CD4-positive, alpha-beta T cell (primary cell): Measurements from ENCODE around the gene SEMA7A. TPM values are rescaled to one million over a fixed set of nuclear protein-coding genes. Genes with fewer than 3 reads are reported as not detected.

Experiments used
- ATAC-seq: fragments of 200-7000 bp; cut with Tn5 transposase; one replicate; pipeline ENCODE4 v1.10.0; 2022; ENCODE audit warnings: mild to moderate bottlenecking; ENCODE audit not compliant: poor library complexity
- CTCF ChIA-PET: fragments of 350-600 bp; sonication (Branson Sonifier 250); formaldehyde crosslinking; loops from one replicate; lab custom pipeline; 2021; ENCODE audit warnings: antibody characterized with exemption, inconsistent platforms; lab: Charles Lee
- POLR2A ChIA-PET: fragments of 350-600 bp; sonication (Branson Sonifier 250); formaldehyde crosslinking; loops from one replicate; lab custom pipeline; 2021; ENCODE audit warnings: antibody characterized with exemption, inconsistent platforms; lab: Charles Lee
- DNase-seq, 14 experiments: peaks; one replicate each; pipeline ENCODE4 v3.0.0-alpha.2; 2013 to 2020; ENCODE audit warnings: mixed read lengths in 2 of 14
- H3K27ac ChIP-seq, 2 donors: one replicate each; pipeline versions ENCODE4 v1.5.1 to v1.7.0; 2013; ENCODE audit warnings: low read length in 2 of 2, low read depth in 1 of 2, mild to moderate bottlenecking in 1 of 2
- H3K27me3 ChIP-seq, 2 experiments: 1 replicate in 1 of 2; 2 replicates in 1 of 2; pipeline versions ENCODE4 v1.6.1 to v1.7.0; 2013; ENCODE audit warnings: low read length in 2 of 2, control low read depth in 1 of 2, mild to moderate bottlenecking in 1 of 2, moderate library complexity in 1 of 2; ENCODE audit not compliant: insufficient read depth in 2 of 2, control insufficient read depth in 1 of 2
- H3K36me3 ChIP-seq: one replicate; pipeline ENCODE4 v1.6.1; 2013; ENCODE audit warnings: low read length, control low read depth; ENCODE audit not compliant: insufficient read depth
- H3K4me1 ChIP-seq: one replicate; pipeline ENCODE4 v1.6.1; 2013; ENCODE audit warnings: low read length, control low read depth; ENCODE audit not compliant: insufficient read depth
- H3K4me3 ChIP-seq: one replicate; pipeline ENCODE4 v1.5.1; 2013; ENCODE audit warnings: mild to moderate bottlenecking, low read length, moderate library complexity
- H3K9me3 ChIP-seq, 2 experiments: 1 replicate in 1 of 2; 2 replicates in 1 of 2; pipeline versions ENCODE4 v1.6.1 to v1.7.0; 2013; ENCODE audit warnings: low read length in 2 of 2, mild to moderate bottlenecking in 2 of 2, control low read depth in 1 of 2, moderate library complexity in 1 of 2; ENCODE audit not compliant: control insufficient read depth in 1 of 2, insufficient read depth in 1 of 2
- H3K27ac Mint-ChIP-seq: one replicate; pipeline ENCODE4 v1.8.0; 2020; ENCODE audit warnings: mixed read lengths
- H3K27me3 Mint-ChIP-seq: one replicate; pipeline ENCODE4 v1.8.0; 2021; ENCODE audit warnings: mixed read lengths
- H3K36me3 Mint-ChIP-seq: one replicate; pipeline ENCODE4 v1.8.0; 2021; ENCODE audit warnings: low read depth, mixed read lengths
- H3K4me1 Mint-ChIP-seq: one replicate; pipeline ENCODE4 v1.8.0; 2021; ENCODE audit warnings: low read depth, mixed read lengths
- H3K4me3 Mint-ChIP-seq: one replicate; pipeline ENCODE4 v1.8.0; 2020; ENCODE audit warnings: mild to moderate bottlenecking, mixed read lengths
- H3K9me3 Mint-ChIP-seq: one replicate; pipeline ENCODE4 v1.8.0; 2020; ENCODE audit warnings: mixed read lengths
- intact Hi-C, 2 experiments: fragments of 100-400 bp; cut with DNase I in 1 of 2; cut with micrococcal nuclease in 1 of 2; formaldehyde crosslinking; loops; one replicate each; pipeline versions ENCODE4 v1.15.1 to v1.9.0; 2023 to 2025; cut with DNase I, micrococcal nuclease
- total RNA-seq, 174 experiments: library from RNA in 2 of 174; stranded (reverse) in 2 of 174; gene quantifications; one replicate each; pipeline ENCODE4 v1.2.3 and lab custom pipeline; 2021 to 2026
- TF ChIP-seq, protein P1 (sequence below): fragments of 200-600 bp; IDR thresholded peaks from one replicate; pipeline ENCODE4 v1.8.0; 2022; ENCODE audit warnings: antibody characterized with exemption, mild to moderate bottlenecking

The SEMA7A gene
- total RNA-seq, 2 experiments from 2014 or later: 2.3 to 2.7 TPM

DNA sequence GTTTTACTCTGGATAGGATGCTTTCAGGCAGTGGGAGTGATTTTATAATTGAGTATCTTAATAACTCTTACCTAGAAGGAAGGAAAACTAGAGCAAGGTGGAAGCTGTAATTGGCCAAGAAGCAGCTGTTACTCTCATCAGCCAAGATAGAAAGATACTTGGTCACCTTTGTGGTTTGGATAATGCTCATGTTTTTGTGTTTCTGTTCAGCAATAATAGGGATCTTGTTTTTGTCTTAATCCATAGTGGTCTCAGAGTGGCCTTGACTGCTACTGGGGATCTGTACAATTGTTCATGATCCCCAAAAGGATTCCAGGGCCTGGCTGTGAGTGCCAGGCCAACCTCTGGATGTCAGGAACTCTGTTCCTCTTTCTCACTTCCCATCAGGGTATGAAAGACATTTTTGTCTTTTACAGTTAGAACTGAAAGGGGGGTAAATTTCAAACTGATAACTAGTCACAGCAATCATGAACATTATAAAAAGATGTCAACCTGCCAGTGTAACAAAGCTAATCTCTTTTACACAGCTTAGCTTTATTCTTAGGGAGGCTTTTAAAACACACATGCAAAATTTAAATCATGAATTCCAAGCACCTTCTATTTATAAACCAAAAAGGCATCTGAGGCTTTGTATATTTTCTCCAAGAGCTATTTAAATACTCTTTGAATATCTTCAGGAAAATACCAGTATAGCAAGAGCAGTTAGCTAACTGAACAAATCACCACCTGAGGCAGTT is 21.2 kb upstream of the SEMA7A start:
- Histone ChIP-seq H3K27me3 (no peaks in the 10 kb centered on the region), H3K36me3 (peaks cover 71% of the 10 kb centered on the region), H3K27ac (no peak overlapping the region), H3K4me1 (peaks cover 5% of the 10 kb centered on the region), H3K9me3 (no peaks in the 10 kb centered on the region), H3K4me3 (no peak overlapping the region)
- intact Hi-C loops: no loop called here
- ATAC-seq (no peak), DNase-seq (no peak)
- Mint-ChIP-seq H3K4me3 (no peak overlapping the region), H3K27ac (no peak overlapping the region), H3K27me3 (no peaks in the 10 kb centered on the region), H3K4me1 (peaks cover 27% of the 10 kb centered on the region), H3K36me3 (peaks cover 86% of the 10 kb centered on the region), H3K9me3 (no peaks in the 10 kb centered on the region)
- ChIA-PET POLR2A (no interaction called here), CTCF (no interaction called here)
- TF ChIP-seq, protein P1, sequence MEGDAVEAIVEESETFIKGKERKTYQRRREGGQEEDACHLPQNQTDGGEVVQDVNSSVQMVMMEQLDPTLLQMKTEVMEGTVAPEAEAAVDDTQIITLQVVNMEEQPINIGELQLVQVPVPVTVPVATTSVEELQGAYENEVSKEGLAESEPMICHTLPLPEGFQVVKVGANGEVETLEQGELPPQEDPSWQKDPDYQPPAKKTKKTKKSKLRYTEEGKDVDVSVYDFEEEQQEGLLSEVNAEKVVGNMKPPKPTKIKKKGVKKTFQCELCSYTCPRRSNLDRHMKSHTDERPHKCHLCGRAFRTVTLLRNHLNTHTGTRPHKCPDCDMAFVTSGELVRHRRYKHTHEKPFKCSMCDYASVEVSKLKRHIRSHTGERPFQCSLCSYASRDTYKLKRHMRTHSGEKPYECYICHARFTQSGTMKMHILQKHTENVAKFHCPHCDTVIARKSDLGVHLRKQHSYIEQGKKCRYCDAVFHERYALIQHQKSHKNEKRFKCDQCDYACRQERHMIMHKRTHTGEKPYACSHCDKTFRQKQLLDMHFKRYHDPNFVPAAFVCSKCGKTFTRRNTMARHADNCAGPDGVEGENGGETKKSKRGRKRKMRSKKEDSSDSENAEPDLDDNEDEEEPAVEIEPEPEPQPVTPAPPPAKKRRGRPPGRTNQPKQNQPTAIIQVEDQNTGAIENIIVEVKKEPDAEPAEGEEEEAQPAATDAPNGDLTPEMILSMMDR: no peak

DNA sequence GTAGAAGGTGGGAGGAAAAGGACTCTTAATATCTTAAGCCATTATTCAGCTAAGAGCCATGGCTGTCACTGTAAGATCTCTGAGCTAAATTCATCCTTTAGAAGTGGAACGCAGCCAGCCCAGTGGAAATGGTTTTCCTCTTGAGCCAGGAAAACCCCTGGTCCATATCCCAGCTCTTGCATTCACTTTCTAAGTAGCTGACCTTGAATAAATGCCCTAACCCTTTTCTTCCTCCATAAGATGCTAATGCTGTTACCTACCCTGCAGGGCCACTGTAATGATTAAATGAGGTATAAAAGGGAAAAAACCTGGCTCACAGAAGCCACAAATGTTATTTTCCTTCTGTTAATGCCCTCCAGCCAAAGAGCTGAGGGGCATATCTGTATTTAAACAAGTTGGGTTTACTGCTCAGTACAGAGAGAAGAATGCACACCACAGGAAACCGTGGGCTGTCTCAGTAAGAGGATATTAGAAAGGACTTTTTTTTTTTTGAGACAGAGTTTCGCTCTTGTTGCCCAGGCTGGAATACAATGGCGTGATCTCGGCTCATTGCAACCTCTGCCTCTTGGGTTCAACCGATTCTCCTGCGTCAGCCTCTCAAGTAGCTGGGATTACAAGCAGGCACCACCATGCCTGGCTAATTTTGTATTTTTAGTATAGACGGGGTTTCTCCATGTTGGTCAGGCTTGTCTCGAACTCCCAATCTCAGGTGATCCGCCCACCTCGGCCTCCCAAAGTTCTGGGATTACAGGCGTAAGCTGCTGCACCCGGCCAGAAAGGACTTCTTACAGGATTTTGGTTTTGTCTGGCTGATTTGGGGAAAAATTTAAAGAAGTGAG is 20.4 kb upstream of the SEMA7A start:
- Histone ChIP-seq H3K27me3 (no peaks in the 10 kb centered on the region), H3K27ac (no peak overlapping the region), H3K4me1 (no peaks in the 10 kb centered on the region), H3K4me3 (no peak overlapping the region), H3K36me3 (peaks cover 78% of the 10 kb centered on the region), H3K9me3 (no peaks in the 10 kb centered on the region)
- H3K4me3 Mint-ChIP-seq: no peak overlapping the region
- H3K27ac Mint-ChIP-seq: no peak overlapping the region
- H3K4me1 Mint-ChIP-seq: peaks cover 27% of the 10 kb centered on the region
- TF ChIP-seq, protein P1: no peak
- no peak for ATAC-seq
- ChIA-PET POLR2A (no interaction called here), CTCF (interaction anchor here (0.8 kb wide), 1 partner anchor 72 kb away, joined by 3 read pairs; no protein-coding TSS in a partner anchor)
- H3K9me3 Mint-ChIP-seq: no peaks in the 10 kb centered on the region
- H3K27me3 Mint-ChIP-seq: no peaks in the 10 kb centered on the region
- intact Hi-C loops: no loop called here
- H3K36me3 Mint-ChIP-seq: peaks cover 93% of the 10 kb centered on the region
- no peak for DNase-seq

DNA sequence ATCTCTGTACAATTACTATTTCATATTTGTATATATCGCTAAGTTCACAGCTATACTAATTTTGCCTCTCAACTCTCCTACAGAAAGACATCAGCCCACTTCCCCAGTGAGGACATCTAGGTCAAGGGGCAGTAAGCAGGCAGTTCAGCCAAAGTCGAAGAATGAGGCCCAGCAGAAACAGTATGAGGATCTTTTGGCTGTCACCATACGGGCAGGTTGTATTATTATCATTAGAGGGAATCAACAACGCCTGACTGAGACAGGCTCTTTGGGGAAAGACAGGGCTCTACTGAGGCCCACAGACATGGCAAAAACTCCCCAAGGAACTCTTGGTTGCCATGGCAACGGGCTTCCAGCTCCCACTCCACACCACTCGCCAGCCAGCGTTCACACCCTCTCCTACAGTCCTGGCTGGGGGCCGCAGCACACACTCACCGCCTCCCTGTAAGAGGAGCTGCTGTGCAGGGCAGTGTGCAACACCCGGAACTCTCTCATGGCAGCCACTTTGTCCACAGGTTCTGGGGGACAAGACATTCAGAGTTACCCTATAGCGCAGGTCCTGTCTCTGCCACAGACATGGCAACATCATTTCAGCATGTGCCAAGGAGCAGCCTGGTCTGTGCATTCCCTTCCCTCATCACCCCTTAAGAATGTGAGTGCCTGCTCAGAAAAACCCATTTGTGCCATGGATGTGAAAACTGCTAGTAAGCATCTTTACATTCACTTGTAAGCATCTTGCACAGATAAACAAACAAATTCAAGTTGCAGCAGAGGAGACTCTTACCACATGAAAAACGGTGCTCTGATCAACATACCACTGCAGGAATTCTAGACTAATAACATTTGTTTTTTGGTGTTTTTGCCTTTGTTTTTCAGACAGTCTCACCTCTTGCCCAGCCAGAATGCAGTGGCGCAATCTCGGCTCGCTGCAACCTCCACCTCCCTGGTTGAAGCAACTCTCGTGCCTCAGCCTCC is 18.4 kb upstream of the SEMA7A start:
- no peak overlapping the region for H3K4me3 ChIP-seq
- H3K9me3 Mint-ChIP-seq: no peaks in the 10 kb centered on the region
- POLR2A ChIA-PET: no interaction called here
- H3K36me3 Mint-ChIP-seq: peaks cover 97% of the 10 kb centered on the region
- H3K4me3 Mint-ChIP-seq: no peak overlapping the region
- no peaks in the 10 kb centered on the region for H3K9me3 ChIP-seq
- H3K27ac ChIP-seq: no peak overlapping the region
- H3K27me3 ChIP-seq: no peaks in the 10 kb centered on the region
- DNase-seq (no peak), ATAC-seq (no peak)
- CTCF ChIA-PET: no interaction called here
- H3K27ac Mint-ChIP-seq: no peak overlapping the region
- TF ChIP-seq, protein P1: no peak
- H3K4me1 ChIP-seq: no peaks in the 10 kb centered on the region
- intact Hi-C loops: no loop called here
- peaks cover 85% of the 10 kb centered on the region for H3K36me3 ChIP-seq
- H3K27me3 Mint-ChIP-seq: no peaks in the 10 kb centered on the region
- peaks cover 17% of the 10 kb centered on the region for H3K4me1 Mint-ChIP-seq
